ENCODE data around the gene COQ7.
A peak's percentile ranks its signal among the peaks of the same experiment; 100 is the strongest.

The COQ7 gene

DNA sequence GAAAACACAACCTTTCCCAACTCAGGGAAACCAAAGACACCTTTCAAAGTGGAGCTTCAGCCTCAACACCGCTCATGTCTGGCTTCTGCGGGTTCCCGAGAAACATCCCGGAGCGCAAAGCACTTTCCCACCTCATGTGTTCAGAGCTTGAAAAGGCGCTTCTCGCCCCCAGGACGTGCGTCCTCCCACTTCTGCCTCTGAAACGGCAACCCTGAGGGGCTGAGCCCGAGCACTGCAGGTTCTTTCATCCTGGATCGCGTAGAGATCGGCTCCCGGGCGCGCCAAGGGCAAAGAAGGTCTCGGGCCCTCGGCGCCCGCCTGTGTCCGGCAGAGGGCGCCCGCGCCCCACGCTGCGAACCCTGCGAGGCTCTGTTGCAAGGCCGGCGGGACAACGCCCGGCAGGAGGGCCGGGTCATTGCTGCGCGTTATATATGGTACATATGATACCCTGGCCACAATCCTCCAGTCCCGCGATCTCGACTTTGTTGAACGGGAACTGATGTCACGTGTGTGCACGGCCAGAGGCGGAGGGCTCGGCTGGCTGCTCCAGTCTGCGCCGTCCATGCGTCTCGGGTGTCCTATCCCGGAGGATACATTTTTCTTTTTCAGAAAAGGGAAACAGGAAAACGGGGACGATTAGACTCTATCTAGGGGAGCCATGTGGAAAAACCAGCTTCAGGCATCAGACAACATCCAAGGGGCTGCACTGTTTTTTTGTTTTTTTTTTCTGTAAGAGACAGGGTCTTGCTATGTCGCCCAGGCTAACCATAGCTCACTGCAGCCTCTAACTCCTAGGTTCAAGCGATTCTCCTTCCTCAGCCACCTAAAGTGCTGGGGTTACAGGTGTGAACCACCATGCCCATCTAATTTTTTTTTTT lies 19.1 kb downstream of the COQ7 start:
- peak; percentile 45 for DNase-seq

DNA sequence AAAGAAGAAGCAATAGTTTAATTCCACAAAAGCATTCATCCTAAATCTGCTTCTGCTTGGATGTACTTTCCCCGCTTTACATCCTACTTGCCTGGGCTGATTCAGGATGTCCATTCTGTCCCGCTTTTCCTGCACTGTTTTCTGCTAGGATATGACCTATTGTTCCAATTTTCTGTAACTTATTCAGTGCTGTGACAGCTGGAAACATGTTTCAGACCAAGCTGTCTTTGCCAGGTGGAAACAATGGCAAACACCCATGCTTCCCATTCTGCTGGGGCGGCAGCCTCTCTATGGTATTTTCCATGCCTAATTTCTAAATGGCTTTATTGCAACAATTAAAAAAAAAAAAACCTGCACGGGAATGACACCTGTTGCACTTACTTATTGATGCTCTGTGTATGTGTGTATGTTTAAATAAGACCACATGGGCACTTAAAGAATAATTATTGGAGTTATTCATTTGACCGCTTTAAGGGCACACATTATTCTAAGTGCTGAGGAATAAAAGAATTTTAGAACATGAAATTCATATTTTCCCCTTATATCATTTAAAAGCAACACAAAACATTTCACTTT lies 21.0 kb downstream of the COQ7 start:
- DNase-seq: no peak

DNA sequence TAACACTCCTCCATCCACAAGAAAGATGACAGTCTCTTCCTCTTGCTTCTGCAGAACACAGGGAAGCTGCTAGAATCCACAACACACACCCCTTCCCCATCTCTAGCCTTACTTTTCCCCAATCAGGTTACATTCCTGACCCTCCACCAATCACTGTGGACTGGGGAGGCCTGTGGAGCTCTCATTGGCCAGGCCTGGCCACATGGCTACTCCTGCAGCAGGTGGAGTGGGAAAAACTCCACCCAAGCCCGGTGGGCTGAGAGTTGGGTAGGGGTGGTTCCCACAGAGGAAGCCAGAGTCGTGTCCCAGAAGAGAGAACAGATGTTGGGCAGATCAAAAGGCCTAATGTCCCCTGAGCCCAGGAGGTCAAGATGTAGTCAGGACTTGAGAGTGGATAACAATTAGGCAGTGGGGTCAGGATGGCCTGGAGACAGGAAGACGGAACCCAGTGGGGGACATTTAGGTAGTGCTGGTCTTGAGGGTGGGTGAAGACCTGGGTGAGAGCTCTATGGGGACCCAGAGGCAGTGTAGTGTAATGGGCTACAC lies 22.1 kb downstream of the COQ7 start:
- no peak for DNase-seq

DNA sequence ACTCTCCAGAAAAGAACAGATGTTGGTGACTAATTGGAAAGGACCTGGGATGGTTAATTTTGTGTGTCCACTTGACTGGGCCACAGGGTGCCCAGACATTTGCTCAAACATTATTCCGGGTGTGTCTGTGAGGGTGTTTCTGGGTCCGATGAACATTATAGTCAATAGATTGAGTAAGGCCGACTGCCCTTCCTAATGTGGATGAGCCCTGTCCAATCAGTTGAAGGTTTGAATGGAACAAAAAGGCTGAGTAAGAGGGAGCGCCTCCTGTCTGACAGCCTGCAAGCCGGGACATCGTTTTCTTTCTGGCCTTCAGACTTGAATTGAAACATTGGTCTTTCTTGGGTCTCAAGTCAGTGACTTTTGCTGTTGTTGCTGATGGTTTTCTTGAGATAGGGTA lies 23.5 kb downstream of the COQ7 start:
- DNase-seq: no peak

DNA sequence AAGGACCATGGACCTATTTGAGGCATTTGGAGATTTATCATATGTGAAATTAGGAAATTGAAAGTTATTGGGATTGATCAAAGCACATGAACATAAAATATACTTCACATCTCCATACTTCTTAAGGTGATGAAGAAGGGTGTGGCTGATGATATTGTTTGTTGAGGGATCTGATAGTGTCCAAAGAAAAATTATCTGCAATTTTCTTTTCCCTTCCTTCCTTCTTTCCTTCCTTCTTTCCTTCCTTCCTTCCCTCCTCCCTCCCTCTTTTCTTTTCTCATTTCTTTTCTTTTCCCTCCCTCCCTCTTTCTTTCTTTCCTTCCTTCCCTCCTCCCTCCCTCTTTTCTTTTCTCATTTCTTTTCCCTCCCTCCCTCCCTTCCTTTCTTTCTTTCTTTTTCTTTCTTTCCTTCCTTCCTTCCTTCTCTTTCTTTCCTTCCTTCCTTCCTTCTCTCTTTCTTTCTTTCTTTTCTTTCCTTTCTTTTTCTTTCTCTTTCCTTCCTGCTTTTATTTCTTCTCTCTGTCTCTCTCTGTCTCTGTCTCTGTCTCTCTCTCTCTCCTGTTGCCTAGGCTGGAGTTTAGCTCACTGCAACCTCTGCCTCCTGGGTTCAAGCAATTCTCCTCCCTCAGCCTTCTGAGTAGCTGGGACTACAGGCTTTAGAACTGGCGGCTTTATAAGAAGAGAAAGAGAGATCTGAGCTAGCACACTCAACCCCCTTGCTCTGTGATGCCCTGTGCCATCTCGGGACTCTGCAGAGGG lies 25.4 kb downstream of the COQ7 start:
- DNase-seq: no peak

DNA sequence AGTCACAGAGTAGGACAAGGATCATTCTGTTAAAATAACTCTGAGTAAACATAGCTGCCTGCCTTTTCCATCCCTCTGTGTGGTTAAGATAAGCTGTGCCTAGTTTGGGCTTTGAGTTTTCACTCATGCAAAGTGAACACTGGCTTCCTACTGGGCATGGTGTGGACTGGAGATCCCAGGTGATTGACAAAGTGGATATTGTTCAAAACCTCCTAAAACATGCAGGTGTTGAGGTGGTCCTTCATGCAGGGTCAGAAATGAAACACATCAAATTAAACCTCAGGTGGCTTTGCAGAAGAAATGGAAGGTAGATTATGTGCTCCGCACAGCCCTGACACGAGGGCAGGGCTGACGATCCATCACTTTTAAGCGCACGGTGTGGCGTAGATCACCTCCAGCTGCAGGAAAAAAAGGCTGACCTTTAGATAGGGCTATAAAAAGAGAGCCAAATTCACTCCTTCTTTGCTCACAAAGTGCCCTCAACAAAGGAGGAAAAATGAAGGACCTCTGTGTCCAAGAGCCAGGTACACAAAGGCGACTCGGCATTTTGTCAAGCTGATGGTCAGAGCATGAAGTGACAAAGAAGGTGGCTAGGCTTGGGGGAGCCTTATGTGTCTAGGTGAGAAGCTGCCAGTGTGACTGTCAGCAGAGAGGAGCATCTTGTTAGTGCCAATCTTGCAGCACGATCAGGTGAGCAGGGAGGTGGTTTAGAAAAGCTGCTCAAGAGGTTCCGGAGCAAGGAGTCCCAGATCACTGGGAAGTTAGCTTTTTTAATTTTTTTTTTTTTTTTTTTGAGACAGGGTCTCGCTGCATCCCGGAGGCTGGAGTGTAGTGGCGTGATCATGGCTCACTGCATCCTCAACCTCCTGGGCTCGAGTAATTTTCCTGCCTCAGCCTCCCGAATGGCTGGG lies 26.5 kb downstream of the COQ7 start:
- no peak for DNase-seq

DNA sequence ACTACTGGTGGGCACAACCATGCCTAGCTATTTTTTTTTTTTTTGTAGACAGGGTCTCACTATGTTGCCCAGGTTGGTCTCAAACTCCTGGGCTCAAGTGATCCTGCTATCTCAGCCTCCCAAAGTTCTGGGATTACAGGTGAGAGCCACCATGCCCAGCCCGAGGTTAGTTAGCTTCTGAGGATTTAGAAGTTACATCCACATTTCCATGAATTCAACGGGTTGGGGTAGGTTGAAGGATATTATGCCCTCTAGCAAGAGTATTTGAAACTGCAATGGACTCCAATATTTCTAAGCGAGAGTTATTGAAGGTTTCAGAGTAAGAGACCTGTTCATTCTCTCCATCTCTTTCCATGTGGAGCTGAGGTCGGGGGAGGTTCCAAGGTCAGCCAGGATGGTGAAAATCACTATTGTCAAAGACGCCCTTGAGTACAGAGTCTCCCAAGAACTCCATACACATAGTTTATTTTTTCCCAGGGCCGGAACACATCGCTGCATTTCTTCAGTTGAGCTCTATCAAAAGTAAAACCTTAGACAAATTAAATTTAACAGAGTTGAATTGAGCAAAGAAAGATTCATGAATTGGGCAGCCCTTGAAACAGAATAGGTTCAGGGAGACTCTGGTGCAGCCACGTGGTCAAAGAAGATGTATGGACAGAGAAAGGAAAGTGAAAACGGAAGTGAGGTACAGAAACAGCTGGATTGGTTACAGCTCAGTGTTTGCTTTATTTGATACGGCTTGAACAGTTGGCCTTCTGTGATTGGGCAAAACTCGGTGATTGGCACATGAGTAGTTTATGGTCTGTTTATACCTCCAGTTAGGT lies 27.3 kb downstream of the COQ7 start:
- DNase-seq: no peak

DNA sequence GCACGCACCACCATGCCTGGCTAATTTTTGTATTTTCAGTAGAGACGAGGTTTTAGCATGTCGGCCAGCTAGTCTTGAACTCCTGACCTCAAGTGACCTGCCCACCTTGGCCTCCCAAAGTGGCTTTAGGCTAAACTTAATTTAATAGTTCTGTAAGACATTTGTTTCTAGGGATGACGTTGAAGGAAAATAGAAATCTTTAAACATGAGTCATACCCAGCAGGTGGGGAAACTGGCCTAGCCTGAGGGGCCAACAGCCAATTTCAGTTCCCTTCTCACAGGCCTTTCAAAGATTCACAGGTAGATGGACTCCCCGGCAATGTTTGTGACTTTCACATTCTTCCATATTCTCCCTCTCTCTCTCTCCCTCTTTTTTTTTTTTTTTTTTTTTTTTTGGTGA lies 28.2 kb downstream of the COQ7 start:
- DNase-seq: no peak

DNA sequence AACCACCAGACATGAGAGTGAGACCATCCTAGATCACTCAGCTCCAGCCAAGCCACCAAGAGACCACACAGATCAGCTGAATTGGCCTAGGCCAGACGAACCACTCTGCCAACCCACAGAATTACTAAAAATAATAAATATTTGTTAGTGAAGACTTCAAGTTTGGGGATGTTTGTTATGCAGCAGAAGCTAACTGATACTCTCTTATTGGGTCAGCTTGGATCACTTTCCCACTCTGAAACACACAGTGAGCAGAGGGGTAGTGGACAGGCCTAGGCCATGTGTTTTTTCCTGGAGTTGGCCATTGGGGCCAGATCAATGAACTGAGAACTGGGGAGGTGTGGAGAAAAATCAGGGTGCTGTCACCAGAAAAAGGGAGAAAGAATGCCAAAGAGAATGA lies 30.8 kb downstream of the COQ7 start:
- no peak for DNase-seq

DNA sequence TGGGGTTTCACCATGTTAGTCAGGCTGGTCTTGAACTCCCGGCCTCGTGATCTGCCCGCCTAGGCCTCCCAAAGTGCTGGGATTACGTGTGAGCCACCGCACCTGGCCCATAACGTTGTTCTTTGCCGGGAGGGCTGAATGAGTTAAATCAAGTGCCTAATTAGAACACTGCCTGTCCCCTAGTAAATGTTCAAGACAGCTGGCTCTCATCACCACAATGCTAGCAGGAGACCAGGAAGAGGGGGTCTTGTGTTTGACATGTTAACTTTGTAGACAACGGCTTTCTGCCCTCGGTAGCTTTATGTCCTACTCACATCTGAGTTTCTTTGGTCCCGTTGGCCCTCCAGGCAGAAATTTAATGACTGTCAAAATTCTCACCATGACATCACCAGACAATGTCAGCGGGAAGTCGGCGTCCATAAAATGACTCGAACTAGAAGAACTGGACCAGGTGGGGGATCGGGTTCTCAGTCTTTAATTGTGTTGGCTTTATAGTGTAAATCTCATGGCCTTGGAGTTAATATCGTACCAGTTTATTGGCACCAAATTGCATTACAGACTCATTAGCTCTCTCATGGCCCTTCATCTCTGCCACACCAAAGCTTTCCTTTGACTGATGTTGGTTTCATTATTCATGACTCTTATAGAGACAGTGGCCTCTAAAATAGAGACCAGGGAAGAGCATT lies 34.9 kb downstream of the COQ7 start:
- DNase-seq: no peak

DNA sequence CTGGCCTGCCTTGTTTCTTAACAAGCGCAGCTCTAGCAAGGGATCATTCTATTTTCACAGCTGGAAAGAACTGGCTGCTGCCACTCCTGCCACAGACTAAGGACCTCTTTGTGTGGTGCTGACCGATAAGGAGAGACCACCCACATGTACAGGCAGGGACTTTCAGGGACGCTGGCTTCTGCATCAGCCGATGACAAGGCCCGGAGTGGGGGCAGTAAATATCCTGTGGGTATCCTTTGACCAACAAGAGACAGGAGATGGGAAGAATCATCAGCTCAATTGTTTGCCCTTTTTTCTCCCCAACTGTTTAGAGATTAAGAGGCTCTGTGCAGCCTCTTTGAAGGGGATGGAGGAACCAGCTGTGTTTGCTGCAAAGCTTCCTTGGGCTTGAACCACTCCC lies 37.2 kb downstream of the COQ7 start:
- DNase-seq: no peak

DNA sequence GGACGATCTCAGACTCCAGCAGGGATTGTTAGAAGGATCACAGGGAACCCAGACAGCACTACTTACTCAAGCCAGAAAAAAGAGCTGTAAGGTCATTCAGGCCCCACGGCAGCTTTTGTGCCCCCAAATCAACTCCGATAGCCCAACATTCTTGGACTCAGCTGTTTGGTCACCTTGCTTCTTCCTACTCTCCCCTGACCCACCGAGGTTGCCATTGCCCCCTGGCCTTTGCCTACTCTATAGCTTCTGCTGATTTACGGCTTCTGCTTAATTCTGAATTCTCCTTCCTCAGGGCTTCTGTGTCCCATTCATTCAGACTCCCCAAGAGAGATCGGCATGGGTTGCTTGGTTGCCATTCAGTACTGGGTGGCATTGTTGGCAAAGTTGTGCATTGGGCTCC lies 37.7 kb downstream of the COQ7 start:
- no peak for DNase-seq

DNA sequence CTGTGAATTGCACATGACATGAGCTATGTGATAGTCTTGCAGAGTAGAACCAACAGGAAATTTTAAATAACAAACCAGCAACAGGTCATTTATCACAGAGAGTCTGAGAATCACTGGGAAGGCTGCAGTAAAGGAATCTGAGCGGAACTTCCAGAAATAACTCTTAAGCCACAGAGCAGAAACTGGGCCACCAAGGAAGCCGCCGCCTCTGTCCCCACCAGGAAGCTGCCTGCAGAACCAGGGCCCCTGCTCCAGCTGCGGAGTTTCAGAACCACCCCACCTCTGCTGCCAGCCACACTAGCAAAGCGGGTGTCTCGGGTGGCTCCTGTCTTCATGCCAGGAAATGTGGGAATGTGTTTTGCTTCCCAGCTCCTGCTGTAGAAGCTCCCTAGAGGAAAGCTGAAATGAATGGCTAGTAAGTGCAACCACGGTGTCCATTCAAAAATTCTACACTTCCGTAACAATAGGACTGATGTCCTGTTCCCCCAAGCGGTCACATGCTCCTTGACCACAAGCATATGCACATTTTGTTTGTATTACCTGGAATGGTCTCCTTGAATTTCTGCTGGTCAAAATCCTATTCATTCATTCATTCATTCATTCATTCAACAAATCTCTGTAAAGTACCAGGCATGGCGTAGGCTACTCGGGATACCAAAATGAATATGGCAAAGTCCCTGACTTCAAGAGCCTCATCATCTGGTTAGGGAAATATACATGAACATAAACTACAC lies 38.6 kb downstream of the COQ7 start:
- no peak for DNase-seq

DNA sequence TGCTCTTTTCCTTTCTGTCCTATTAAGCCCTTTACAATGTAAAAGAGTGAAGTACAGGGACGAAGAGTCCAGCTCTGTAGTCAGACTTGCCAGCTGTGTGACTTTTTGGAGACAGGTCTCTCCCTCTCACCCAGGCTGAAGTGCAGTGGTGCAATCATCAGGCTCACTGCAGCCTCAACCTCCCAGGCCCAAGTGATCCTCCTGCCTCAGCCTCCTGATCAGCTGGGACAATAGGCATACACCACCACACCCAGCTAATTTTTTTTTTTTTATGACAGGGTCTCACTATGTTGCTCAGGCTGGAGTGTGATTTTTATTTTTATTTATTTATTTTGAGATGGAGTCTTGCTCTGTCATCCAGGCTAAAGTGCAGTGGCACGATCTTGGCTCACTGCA lies 39.2 kb downstream of the COQ7 start:
- DNase-seq: no peak

DNA sequence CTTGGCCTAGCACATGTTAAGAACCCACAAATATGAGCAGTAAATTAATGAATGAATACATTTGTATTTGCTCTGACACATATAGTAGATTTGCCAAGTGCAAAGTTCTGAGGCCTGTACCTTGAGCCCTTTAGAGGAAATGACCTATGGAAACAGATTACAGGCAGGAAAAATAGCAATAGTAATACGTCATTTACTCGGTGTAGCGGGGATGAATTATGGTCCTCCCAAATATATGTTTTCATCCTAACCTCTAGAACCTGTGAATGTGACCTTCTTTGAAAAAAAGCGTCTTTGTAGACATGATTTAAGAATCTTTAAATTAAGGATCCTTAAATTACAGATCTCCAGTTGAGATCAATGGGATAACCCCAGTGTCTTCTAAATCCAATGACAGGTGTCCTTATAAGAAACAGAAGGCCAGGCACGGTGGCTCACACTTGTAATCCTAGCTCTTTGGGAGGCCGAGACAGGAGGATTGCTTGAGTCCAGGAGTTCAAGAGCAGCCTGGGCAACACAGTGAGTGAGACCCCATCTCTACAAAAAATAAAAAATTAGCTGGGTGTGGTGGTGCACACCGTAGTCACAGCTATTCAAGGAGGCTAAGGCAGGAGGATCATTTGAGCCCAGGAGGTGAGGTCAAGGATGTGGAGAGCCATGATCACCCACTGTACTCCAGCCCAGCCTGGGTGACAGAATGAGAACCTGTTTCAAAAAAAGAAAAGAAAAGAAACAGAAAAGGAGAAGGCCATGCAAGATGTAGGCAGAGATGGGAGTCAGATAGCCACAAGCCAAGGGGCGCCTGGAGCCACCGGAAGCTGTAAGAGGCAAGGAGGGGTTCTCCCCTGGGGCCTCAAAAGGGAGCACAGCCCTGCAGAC lies 41.2 kb downstream of the COQ7 start:
- no peak for DNase-seq

DNA sequence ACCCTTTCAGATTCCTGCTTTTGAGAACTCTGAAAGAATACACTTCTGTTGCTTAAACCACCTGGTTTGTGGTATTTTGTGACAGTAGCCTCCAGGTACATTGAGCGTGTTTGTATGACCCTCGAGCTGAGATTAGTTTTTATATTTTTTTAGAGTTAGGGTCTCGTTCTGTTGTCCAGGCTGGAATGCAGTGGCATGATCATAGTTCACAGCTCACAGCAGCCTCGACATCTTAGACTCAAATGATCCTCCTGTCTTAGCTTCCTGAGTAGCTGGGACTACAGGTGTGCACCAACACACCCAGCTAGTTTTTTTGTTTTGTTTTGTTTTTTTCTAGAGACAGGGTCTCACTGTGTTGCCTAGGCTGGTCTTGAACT lies 41.9 kb downstream of the COQ7 start:
- no peak for DNase-seq

DNA sequence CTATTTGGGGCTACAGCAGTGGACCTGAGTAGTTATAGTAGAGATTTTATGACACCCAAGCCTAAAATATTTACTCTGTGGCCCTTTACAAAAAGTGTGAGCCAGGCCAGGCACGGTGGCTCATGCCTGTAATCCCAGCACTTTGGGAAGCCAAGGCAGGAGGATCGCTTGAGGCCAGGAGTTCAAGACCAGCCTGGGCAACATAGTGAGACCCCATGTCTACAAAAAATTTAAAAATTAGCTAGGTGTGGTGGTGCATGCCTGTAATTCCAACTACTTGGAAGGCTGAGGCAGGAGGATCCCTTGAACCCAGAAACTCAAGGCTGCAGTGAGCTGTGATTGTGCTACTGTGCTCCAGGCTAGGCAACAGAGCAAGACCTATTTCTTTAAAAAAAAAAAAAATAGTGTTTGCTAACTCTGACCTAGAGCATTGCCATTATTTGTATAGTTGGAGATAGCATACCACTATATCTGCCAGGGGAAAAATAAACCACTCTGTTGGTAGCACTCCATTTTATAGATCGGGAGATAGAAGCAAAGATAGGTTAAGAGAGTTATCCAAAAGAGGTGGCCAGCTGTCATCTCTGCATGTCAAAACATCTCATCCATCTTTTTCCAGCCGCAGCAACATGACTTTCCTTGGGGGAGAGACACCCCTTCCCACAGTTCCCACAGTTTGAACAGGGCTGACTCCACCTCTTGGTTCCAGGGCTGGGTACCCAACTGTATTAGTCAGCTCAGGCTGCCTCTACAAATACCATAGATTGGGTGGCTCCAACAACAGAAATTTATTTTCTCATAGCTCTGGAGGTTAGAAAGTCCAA lies 43.3 kb downstream of the COQ7 start:
- DNase-seq: no peak

DNA sequence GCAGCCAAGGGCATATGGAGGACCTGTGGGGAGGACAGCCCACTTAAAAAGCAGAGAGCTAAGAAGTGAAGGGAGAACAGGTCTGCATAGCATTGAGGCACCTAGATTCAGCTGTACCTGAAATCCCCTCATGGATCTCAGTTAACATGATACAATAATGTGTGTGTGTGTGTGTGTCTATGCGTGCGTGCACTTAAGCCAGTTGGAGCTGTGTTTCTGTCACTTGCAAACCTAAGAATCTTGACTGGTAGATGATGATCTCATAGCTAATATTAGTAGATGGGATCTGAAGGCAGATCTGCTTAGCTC lies 44.6 kb downstream of the COQ7 start:
- no peak for DNase-seq

Measured in NCI-H2171 (cell line).